H1 (cell line): ENCODE measurements around the gene BRD1. TPM values are rescaled to one million over a fixed set of nuclear protein-coding genes. Genes with fewer than 3 reads are reported as not detected.

Experiments used
- NANOG ChIP-seq: IDR thresholded peaks from 2 replicates; pipeline ENCODE4 v1.6.1; 2011; ENCODE audit warnings: low read length, low read depth, mild to moderate bottlenecking, inconsistent platforms; ENCODE audit not compliant: insufficient read depth, poor library complexity, severe bottlenecking
- polyA plus RNA-seq, 7 experiments: library from polyadenylated mRNA; depleted of rRNA in 3 of 7; stranded (reverse) in 5 of 7; unstranded in 2 of 7; fragments of >200 nt in 5 of 7; fragments of 200-250 nt in 2 of 7; gene quantifications; 1 replicate in 5 of 7; 2 replicates in 1 of 7; 4 replicates in 1 of 7; pipeline versions ENCODE4 v1.2.1 to v1.2.3, GENCODE V29; 2011 to 2013; ENCODE audit warnings: missing spikeins in 2 of 7, mixed read lengths in 2 of 7
- total RNA-seq: library from RNA; stranded (reverse); fragmentation: NEBNext Ultra II Directional; extraction: Animal tissue kit (Norgen Biotek cat#: 25700); gene quantifications from 2 replicates; pipeline ENCODE4 v1.2.1, GENCODE V29; 2021

Gene BRD1
- total and polyA plus RNA-seq, 2 of the 8 experiments (the other 6 are each of a cell fraction or from before 2014, with no cell fraction given), result 6.8 to 34.0 TPM

DNA sequence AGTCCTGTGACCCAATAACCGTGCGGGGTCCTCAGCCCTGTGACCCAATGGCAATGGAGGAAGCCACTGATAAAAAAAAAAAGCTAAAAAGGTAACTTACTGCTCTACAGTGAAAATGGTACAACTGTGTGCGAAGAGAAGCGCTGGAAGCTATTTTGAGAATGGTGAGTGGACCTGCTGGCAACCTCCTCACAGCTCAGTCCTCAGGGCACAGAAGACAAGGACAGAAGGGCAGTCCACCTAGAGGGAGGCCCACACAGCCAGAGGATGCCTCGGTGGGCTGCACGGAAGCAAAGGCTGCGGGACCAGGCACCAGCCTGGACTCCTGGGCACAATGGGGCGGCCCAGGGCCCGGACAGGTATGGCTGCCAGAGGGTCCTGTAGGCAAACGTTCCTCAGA is 35.6 kb downstream of the BRD1 start (continued):
- TF ChIP-seq NANOG, result no peak
